K562 (cell line): ENCODE results near the gene MTHFSD. TPM values are rescaled to one million over a fixed set of nuclear protein-coding genes. Genes with fewer than 3 reads are reported as not detected.

Experiments used
- E2F8 ChIP-seq: fragments of 450-650 bp; IDR thresholded peaks from 2 replicates; pipeline ENCODE4 v1.7.1; 2018; ENCODE audit warnings: mild to moderate bottlenecking, low read depth; ENCODE audit not compliant: partially characterized antibody
- NCOA4 ChIP-seq: fragments of 450-650 bp; IDR thresholded peaks from 2 replicates; pipeline ENCODE4 v1.6.1; 2018; ENCODE audit warnings: mild to moderate bottlenecking; ENCODE audit not compliant: partially characterized antibody
- ZNF407 ChIP-seq: fragments of 450-650 bp; IDR thresholded peaks from 2 replicates; pipeline ENCODE4 v1.6.1; 2016; ENCODE audit warnings: low read depth
- polyA plus RNA-seq, 8 experiments: library from polyadenylated mRNA; depleted of rRNA in 4 of 8; stranded (reverse) in 5 of 8; unstranded in 3 of 8; fragments of >200 nt; fragmentation: Nextera tagmentation in 2 of 8; fragmentation: Illumina TruSeq in 1 of 8; extraction: Ambion mirVana in 2 of 8; extraction: Trizol in 1 of 8; gene quantifications; 2 replicates each; pipeline versions ENCODE4 v1.2.1 to v1.2.3, GENCODE V29; 2011 to 2014; ENCODE audit warnings: inconsistent platforms in 1 of 8, missing spikeins in 1 of 8
- total RNA-seq, 7 experiments: library from RNA; depleted of rRNA in 6 of 7; stranded (reverse); fragments of >200 nt in 6 of 7; fragmentation: Illumina TruSeq in 2 of 7; extraction: Trizol in 2 of 7; gene quantifications; 2 replicates each; pipeline versions ENCODE4 v1.2.1 to v1.2.3, GENCODE V29; 2011 to 2021; ENCODE audit warnings: low replicate concordance in 1 of 7

MTHFSD gene
- total and polyA plus RNA-seq, 9 of the 15 experiments (the other 6 are each of a cell fraction or from before 2014, with no cell fraction given), result 3.2 to 20.2 (median 12.0) TPM

- TF ChIP-seq ZNF407 (no peak), E2F8 (no peak), NCOA4 (no peak)
Observed at GRCh38 chr16:86495357-86495701, 59.7 kb downstream of the MTHFSD start (continued).
